Rectal smooth muscle tissue (tissue), 1 donor: ENCODE results near the gene NAA10.
"Not testable (repeated sequence)": the region's sequence is repeated elsewhere in the genome, so short reads cannot be mapped to it uniquely, and the experiment has no call there.

Experiments
- H3K27ac ChIP-seq: one replicate; pipeline ENCODE4 v1.7.0; 2013; ENCODE audit warnings: low read depth, low read length, inconsistent platforms
- H3K27me3 ChIP-seq: one replicate; pipeline ENCODE4 v1.7.0; 2013; ENCODE audit warnings: low read length; ENCODE audit not compliant: control insufficient read depth, insufficient read depth
- H3K36me3 ChIP-seq: one replicate; pipeline ENCODE4 v1.7.0; 2013; ENCODE audit warnings: low read length; ENCODE audit not compliant: control insufficient read depth, insufficient read depth
- H3K4me1 ChIP-seq: one replicate; pipeline ENCODE4 v1.7.0; 2013; ENCODE audit warnings: low read length; ENCODE audit not compliant: control insufficient read depth, insufficient read depth
- H3K4me3 ChIP-seq: one replicate; pipeline ENCODE4 v1.7.0; 2013; ENCODE audit warnings: low read length
- H3K9ac ChIP-seq: one replicate; pipeline ENCODE4 v1.7.0; 2013; ENCODE audit warnings: low read length

NAA10 gene

GRCh38 chrX:153934762-153935325, at the start of gene NAA10:
Gene NAA10, minus strand, starts transcription at chrX:153935037. Its CDS starts 133 bp downstream, at chrX:153934904.
- Histone ChIP-seq H3K4me3 (peak within 1 kb of the TSS; percentile 69), H3K27ac (peak within 1 kb of the TSS; percentile 30), H3K4me1 (peaks cover 7% of the 10 kb centered on the region), H3K36me3 (peaks cover 6% of the 10 kb centered on the region), H3K9ac (peak within 1 kb of the TSS; percentile 43), H3K27me3 (no peaks in the 10 kb centered on the region)

- peaks cover 7% of the 10 kb centered on the region for H3K27me3 ChIP-seq
- H3K9ac ChIP-seq: no peak overlapping the region
- no peaks in the 10 kb centered on the region for H3K36me3 ChIP-seq
- no peaks in the 10 kb centered on the region for H3K4me1 ChIP-seq
- H3K27ac ChIP-seq: no peak overlapping the region
- no peak overlapping the region for H3K4me3 ChIP-seq
Measured at GRCh38 chrX:153983321-153983801, 48.5 kb upstream of the NAA10 start.

GRCh38 chrX:153981771-153982533, 47.1 kb upstream of the NAA10 start:
- Histone ChIP-seq H3K4me3 (no peak overlapping the region), H3K27ac (no peak overlapping the region), H3K36me3 (no peaks in the 10 kb centered on the region), H3K27me3 (peaks cover 7% of the 10 kb centered on the region), H3K4me1 (no peaks in the 10 kb centered on the region), H3K9ac (no peak overlapping the region)

- Histone ChIP-seq H3K4me3 (no peak overlapping the region), H3K36me3 (no peaks in the 10 kb centered on the region), H3K27me3 (peaks cover 7% of the 10 kb centered on the region), H3K9ac (no peak overlapping the region), H3K4me1 (no peaks in the 10 kb centered on the region), H3K27ac (no peak overlapping the region)
Measured at GRCh38 chrX:153981231-153981630, 46.4 kb upstream of the NAA10 start.

GRCh38 chrX:153980394-153980793, 45.6 kb upstream of the NAA10 start:
- not testable (repeated sequence) for H3K9ac ChIP-seq, H3K27me3 ChIP-seq, H3K36me3 ChIP-seq, H3K27ac ChIP-seq, H3K4me1 ChIP-seq, H3K4me3 ChIP-seq

GRCh38 chrX:153974726-153975286, 40.0 kb upstream of the NAA10 start:
- Histone ChIP-seq H3K36me3 (no peaks in the 10 kb centered on the region), H3K4me3 (no peak overlapping the region), H3K27me3 (no peaks in the 10 kb centered on the region), H3K4me1 (peaks cover 2% of the 10 kb centered on the region), H3K9ac (no peak overlapping the region), H3K27ac (no peak overlapping the region)

- peak overlapping the region; percentile 0 for H3K27ac ChIP-seq
- H3K4me3 ChIP-seq: peak overlapping the region; percentile 5
- no peak overlapping the region for H3K9ac ChIP-seq
- H3K27me3 ChIP-seq: no peaks in the 10 kb centered on the region
- no peaks in the 10 kb centered on the region for H3K36me3 ChIP-seq
- peaks cover 2% of the 10 kb centered on the region for H3K4me1 ChIP-seq
Measured at GRCh38 chrX:153974003-153974725, 39.3 kb upstream of the NAA10 start.

GRCh38 chrX:153973127-153974002, 38.5 kb upstream of the NAA10 start:
- Histone ChIP-seq H3K27ac (peak overlapping the region; percentile 28), H3K27me3 (no peaks in the 10 kb centered on the region), H3K9ac (peak overlapping the region; percentile 4), H3K36me3 (no peaks in the 10 kb centered on the region), H3K4me3 (peak overlapping the region; percentile 91), H3K4me1 (peaks cover 4% of the 10 kb centered on the region)

- Histone ChIP-seq H3K4me3 (peak within 1 kb of the TSS; percentile 91), H3K36me3 (no peaks in the 10 kb centered on the region), H3K27ac (peak within 1 kb of the TSS; percentile 98), H3K27me3 (no peaks in the 10 kb centered on the region), H3K4me1 (peaks cover 10% of the 10 kb centered on the region), H3K9ac (peak within 1 kb of the TSS; percentile 85)
Measured at GRCh38 chrX:153972368-153973126, 37.7 kb upstream of the NAA10 start, which contains the start of gene TMEM187. Gene TMEM187, plus strand, starts transcription at chrX:153972754. Its CDS starts 9,309 bp downstream, at chrX:153982063.

- H3K4me1 ChIP-seq: peaks cover 17% of the 10 kb centered on the region
- H3K27ac ChIP-seq: peak within 1 kb of the TSS; percentile 98
- no peaks in the 10 kb centered on the region for H3K27me3 ChIP-seq
- H3K36me3 ChIP-seq: no peaks in the 10 kb centered on the region
- H3K9ac ChIP-seq: peak within 1 kb of the TSS; percentile 85
- peak within 1 kb of the TSS; percentile 91 for H3K4me3 ChIP-seq
Measured at GRCh38 chrX:153971450-153972367, 36.9 kb upstream of the NAA10 start, which contains the start of gene HCFC1. Gene HCFC1, minus strand, starts transcription at chrX:153971818. Its CDS starts 978 bp downstream, at chrX:153970840.
